Measurements from ENCODE around the gene TRMO.

The TRMO gene

GRCh38 chr9:97860451-97861147 lies 61.7 kb downstream of the TRMO start:
- DNase-seq (ENCODE audit: low read depth, low spot score), result no peak

GRCh38 chr9:97859346-97859745 lies 63.0 kb downstream of the TRMO start:
- no peak for DNase-seq (ENCODE audit: low read depth, low spot score)

GRCh38 chr9:97858826-97859225 lies 63.5 kb downstream of the TRMO start:
- DNase-seq (ENCODE audit: low read depth, low spot score), result peak; percentile 53

GRCh38 chr9:97858393-97858713 lies 63.9 kb downstream of the TRMO start:
- DNase-seq (ENCODE audit: low read depth, low spot score), result no peak

- peak; percentile 47 for DNase-seq (ENCODE audit: low read depth, low spot score)
Measured at GRCh38 chr9:97857606-97858392, 64.5 kb downstream of the TRMO start.

GRCh38 chr9:97856857-97857605 lies 65.3 kb downstream of the TRMO start:
- peak; percentile 35 for DNase-seq (ENCODE audit: low read depth, low spot score)

- no peak for DNase-seq (ENCODE audit: low read depth, low spot score)
Measured at GRCh38 chr9:97855899-97856298, 66.4 kb downstream of the TRMO start.

- DNase-seq (ENCODE audit: low read depth, low spot score), result no peak
Measured at GRCh38 chr9:97855486-97855875, 66.8 kb downstream of the TRMO start.

- DNase-seq (ENCODE audit: low read depth, low spot score), result peak; percentile 31
Measured at GRCh38 chr9:97854696-97855485, 67.4 kb downstream of the TRMO start.

All from ELF-1 (cell line).